MM.1S (cell line): ENCODE data around the gene VRTN.

Experiments
- DNase-seq: peaks from one replicate; pipeline ENCODE4 v3.0.0-alpha.2; 2015
- H2AFZ ChIP-seq: fragments of 300-600 bp; sonication (generic); 2 replicates; pipeline ENCODE4 v1.6.0; 2016; ENCODE audit warnings: antibody characterized with exemption, low read length
- H3F3A ChIP-seq: fragments of 300-600 bp; sonication (generic); 2 replicates; pipeline ENCODE4 v1.6.1; 2016; ENCODE audit warnings: mild to moderate bottlenecking, antibody characterized with exemption, low read length, moderate library complexity, mixed read lengths; ENCODE audit not compliant: insufficient read depth
- H3K27ac ChIP-seq: fragments of 300-600 bp; sonication (generic); 2 replicates; pipeline ENCODE4 v1.5.1; 2016; ENCODE audit warnings: mild to moderate bottlenecking, low read length
- H3K27me3 ChIP-seq: fragments of 300-600 bp; sonication (generic); replicated peaks from 2 replicates; pipeline ENCODE4 v1.6.0; 2016; ENCODE audit warnings: low read length; ENCODE audit not compliant: insufficient read depth
- H3K36me3 ChIP-seq: fragments of 300-600 bp; sonication (generic); replicated peaks from 2 replicates; pipeline ENCODE4 v1.6.1; 2016; ENCODE audit warnings: mild to moderate bottlenecking, low read length, mixed read lengths; ENCODE audit not compliant: insufficient read depth
- H3K4me1 ChIP-seq: fragments of 300-600 bp; sonication (generic); 2 replicates; pipeline ENCODE4 v1.6.1; 2016; ENCODE audit warnings: low read length, mixed read lengths
- H3K4me2 ChIP-seq: fragments of 300-600 bp; sonication (generic); 2 replicates; pipeline ENCODE4 v1.6.0; 2016; ENCODE audit warnings: low read depth, low read length
- H3K4me3 ChIP-seq: fragments of 300-600 bp; sonication (generic); 2 replicates; pipeline ENCODE4 v1.5.1; 2016; ENCODE audit warnings: low read length, mixed read lengths
- H3K79me2 ChIP-seq: fragments of 300-600 bp; sonication (generic); 2 replicates; pipeline ENCODE4 v1.6.1; 2016; ENCODE audit warnings: mixed run types, low read length, mixed read lengths
- H3K9ac ChIP-seq: fragments of 300-600 bp; sonication (generic); 2 replicates; pipeline ENCODE4 v1.6.1; 2016; ENCODE audit warnings: low read length, mixed read lengths
- H3K9me2 ChIP-seq: fragments of 300-600 bp; sonication (generic); replicated peaks from 2 replicates; pipeline ENCODE4 v1.6.1; 2016; ENCODE audit warnings: mild to moderate bottlenecking, low read length, mixed read lengths; ENCODE audit not compliant: insufficient read depth
- H3K9me3 ChIP-seq: fragments of 300-600 bp; sonication (generic); replicated peaks from 2 replicates; pipeline ENCODE4 v1.6.1; 2016; ENCODE audit warnings: mild to moderate bottlenecking, low read length, mixed read lengths; ENCODE audit not compliant: insufficient read depth
- H4K20me1 ChIP-seq: fragments of 300-600 bp; sonication (generic); 2 replicates; pipeline ENCODE4 v1.6.1; 2016; ENCODE audit warnings: mild to moderate bottlenecking, low read length, moderate library complexity, mixed read lengths; ENCODE audit not compliant: insufficient read depth
- EZH2 ChIP-seq: fragments of 300-600 bp; sonication (generic); optimal IDR thresholded peaks from 2 replicates; pipeline ENCODE3; 2017; ENCODE audit warnings: low read depth, mild to moderate bottlenecking, antibody characterized with exemption, low read length, mixed read lengths
- EZH2phosphoT487 ChIP-seq: fragments of 300-600 bp; sonication (generic); IDR thresholded peaks from 2 replicates; pipeline ENCODE4 v1.6.1; 2018; ENCODE audit warnings: antibody characterized with exemption, low read length
- TF ChIP-seq, protein P1 (sequence below): fragments of 300-600 bp; sonication (generic); IDR thresholded peaks from 2 replicates; pipeline ENCODE4 v1.5.1; 2016; ENCODE audit warnings: antibody characterized with exemption, low read length, mixed read lengths

VRTN gene

DNA sequence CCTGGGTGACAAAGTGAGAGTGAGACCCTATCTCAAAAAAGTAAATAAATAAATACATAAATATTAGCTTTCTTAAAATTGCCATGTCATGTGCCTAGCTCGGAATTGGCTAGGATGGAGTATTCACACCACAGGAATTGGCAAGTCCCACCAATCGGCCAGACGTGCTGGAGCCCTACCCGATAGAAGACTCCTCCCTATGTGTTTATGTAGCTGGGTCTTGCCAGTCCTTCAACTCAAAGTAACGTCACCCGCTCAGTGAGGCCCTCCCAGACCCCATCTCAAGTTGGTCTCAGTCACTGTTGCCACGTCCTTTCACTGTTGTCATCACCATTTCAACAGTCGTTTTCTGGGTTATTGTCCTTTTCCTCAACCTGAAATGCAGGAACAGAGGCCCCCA is 20.2 kb downstream of the VRTN start:
- Histone ChIP-seq H3K4me1 (no peaks in the 10 kb centered on the region), H3F3A (no peaks in the 10 kb centered on the region), H2AFZ (no peak overlapping the region), H3K27ac (no peak overlapping the region), H3K27me3 (no peaks in the 10 kb centered on the region), H3K9me3 (no peaks in the 10 kb centered on the region), H3K9ac (no peak overlapping the region), H3K4me3 (no peak overlapping the region), H3K4me2 (no peak overlapping the region), H3K36me3 (no peaks in the 10 kb centered on the region), H3K9me2 (no peaks in the 10 kb centered on the region), H3K79me2 (no peaks in the 10 kb centered on the region), H4K20me1 (no peaks in the 10 kb centered on the region)
- DNase-seq = no peak
- TF ChIP-seq, protein P1, sequence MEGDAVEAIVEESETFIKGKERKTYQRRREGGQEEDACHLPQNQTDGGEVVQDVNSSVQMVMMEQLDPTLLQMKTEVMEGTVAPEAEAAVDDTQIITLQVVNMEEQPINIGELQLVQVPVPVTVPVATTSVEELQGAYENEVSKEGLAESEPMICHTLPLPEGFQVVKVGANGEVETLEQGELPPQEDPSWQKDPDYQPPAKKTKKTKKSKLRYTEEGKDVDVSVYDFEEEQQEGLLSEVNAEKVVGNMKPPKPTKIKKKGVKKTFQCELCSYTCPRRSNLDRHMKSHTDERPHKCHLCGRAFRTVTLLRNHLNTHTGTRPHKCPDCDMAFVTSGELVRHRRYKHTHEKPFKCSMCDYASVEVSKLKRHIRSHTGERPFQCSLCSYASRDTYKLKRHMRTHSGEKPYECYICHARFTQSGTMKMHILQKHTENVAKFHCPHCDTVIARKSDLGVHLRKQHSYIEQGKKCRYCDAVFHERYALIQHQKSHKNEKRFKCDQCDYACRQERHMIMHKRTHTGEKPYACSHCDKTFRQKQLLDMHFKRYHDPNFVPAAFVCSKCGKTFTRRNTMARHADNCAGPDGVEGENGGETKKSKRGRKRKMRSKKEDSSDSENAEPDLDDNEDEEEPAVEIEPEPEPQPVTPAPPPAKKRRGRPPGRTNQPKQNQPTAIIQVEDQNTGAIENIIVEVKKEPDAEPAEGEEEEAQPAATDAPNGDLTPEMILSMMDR = no peak
- TF ChIP-seq EZH2 (no peak), EZH2phosphoT487 (no peak)

DNA sequence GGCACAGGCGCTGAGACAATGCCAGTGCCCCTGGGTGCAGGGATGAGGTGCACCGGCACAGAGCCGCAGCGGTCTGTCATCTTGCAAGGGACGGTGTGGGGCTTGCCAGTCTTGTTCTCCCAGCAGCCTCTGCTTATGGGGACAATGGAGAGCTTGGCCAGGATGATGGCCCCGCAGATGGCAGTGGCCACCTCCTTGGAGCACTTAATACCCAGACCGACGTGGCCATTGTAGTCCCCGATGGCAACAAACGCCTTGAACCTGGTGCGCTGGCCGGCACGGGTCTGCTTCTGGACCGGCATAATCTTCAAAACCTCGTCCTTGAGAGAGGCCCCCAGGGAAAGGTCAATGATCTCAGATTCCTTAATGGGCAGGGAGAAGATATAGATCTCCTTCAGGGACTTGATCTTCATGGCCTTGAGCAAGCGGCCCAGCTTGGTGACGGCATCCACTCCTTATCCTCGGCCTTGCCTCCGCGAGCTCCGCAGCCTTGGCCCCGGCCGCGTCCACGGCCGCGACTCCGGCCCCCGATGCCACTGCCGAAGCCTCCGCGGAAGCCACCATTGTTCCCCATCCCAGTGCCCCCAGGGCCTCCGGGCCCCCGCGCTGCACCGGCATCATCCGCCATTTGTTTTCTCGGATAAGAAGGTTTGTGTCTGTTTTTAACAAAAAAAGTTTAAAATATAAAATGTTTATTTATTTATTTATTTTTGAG is 29.9 kb downstream of the VRTN start:
- no peaks in the 10 kb centered on the region for H3K79me2 ChIP-seq
- no peaks in the 10 kb centered on the region for H3K36me3 ChIP-seq
- H3K4me1 ChIP-seq = no peaks in the 10 kb centered on the region
- H3K9me3 ChIP-seq = no peaks in the 10 kb centered on the region
- no peaks in the 10 kb centered on the region for H4K20me1 ChIP-seq
- no peak overlapping the region for H3K4me2 ChIP-seq
- no peak overlapping the region for H3K4me3 ChIP-seq
- H3K9ac ChIP-seq = no peak overlapping the region
- no peaks in the 10 kb centered on the region for H3F3A ChIP-seq
- H3K27me3 ChIP-seq = no peaks in the 10 kb centered on the region
- TF ChIP-seq EZH2 = no peak
- no peak for TF ChIP-seq EZH2phosphoT487
- TF ChIP-seq, protein P1 = no peak
- no peak overlapping the region for H3K27ac ChIP-seq
- no peak overlapping the region for H2AFZ ChIP-seq
- H3K9me2 ChIP-seq = no peaks in the 10 kb centered on the region
- no peak for DNase-seq

DNA sequence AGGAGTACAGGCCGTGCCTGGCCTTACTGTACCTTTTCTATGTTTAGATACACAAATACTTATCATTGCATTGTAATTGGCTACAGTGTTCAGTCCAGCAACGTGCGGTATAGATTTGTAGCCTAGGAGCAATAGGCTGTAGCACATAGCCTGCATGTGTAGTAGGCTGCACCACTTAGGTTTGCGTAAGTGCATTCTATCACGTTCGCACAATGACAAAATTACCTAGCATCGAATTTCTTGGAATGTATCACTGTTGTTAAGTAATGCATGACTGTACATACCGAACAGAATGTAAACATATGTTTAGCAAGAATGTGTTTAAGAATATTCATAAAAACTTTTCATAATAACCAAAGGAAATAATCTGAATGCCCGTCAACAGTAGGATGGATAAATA is 31.9 kb downstream of the VRTN start:
- H3K79me2 ChIP-seq = no peaks in the 10 kb centered on the region
- no peak overlapping the region for H3K27ac ChIP-seq
- no peaks in the 10 kb centered on the region for H4K20me1 ChIP-seq
- no peak overlapping the region for H3K4me3 ChIP-seq
- no peaks in the 10 kb centered on the region for H3K27me3 ChIP-seq
- H3K9me3 ChIP-seq = no peaks in the 10 kb centered on the region
- no peaks in the 10 kb centered on the region for H3K4me1 ChIP-seq
- TF ChIP-seq EZH2 (no peak), EZH2phosphoT487 (no peak)
- TF ChIP-seq, protein P1 = no peak
- no peak overlapping the region for H3K4me2 ChIP-seq
- H3F3A ChIP-seq = no peaks in the 10 kb centered on the region
- DNase-seq = no peak
- no peak overlapping the region for H3K9ac ChIP-seq
- H3K9me2 ChIP-seq = no peaks in the 10 kb centered on the region
- H2AFZ ChIP-seq = no peak overlapping the region
- H3K36me3 ChIP-seq = no peaks in the 10 kb centered on the region
